Measurements from ENCODE around the gene FERD3L. TPM values are rescaled to one million over a fixed set of nuclear protein-coding genes. Genes with fewer than 3 reads are reported as not detected.

The FERD3L gene
- total RNA-seq, 4 donors from 2014 or later: not detected

DNA sequence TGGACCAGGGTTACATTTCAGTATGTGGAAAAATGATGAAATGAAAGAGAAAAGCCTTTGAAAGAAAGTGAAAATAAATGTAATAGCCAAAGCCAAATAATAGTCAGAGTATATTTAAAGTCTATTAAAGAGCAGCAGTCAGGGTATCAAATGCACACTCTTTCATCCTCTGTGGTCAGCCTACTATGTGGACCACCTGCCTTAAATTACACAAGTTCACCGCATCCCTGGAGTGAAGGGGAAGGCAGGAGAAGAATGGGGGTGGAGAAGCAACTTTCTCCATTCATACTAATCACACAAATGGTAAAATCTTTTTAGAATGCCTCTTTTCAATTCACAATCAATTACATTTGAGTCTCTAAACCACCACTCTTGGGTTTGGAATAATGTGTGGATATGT is 43.7 kb downstream of the FERD3L start:
- WGBS, 2 donors (ENCODE audit: low coverage in 1 of 2): 82 to 92% methylated on average over 1 of the region's 1 CpG
- Histone ChIP-seq H3K4me1 (peaks cover 0 to 7% (median 0%) of the 10 kb centered on the region in 3 donors), H3K27ac (no peak overlapping the region), H3K9me3 (no peaks in the 10 kb centered on the region), H3K27me3 (peaks cover 48% of the 10 kb centered on the region), H3K36me3 (no peaks in the 10 kb centered on the region), H3K4me3 (no peak overlapping the region)
- no peak for TF ChIP-seq CTCF (IDR thresholded peaks at IDR 0.05)
- TF ChIP-seq POLR2AphosphoS5 (IDR thresholded peaks at IDR 0.05): no peak
- no peak for TF ChIP-seq POLR2A (IDR thresholded peaks at IDR 0.05)
- TF ChIP-seq EP300 (IDR thresholded peaks at IDR 0.05): no peak
- no peak for ATAC-seq

- H3K36me3 ChIP-seq: no peaks in the 10 kb centered on the region
- no peaks in the 10 kb centered on the region for H3K4me1 ChIP-seq
- H3K4me3 ChIP-seq: no peak overlapping the region
- no peaks in the 10 kb centered on the region for H3K9me3 ChIP-seq
- TF ChIP-seq POLR2AphosphoS5 (IDR thresholded peaks at IDR 0.05) (no peak), POLR2A (IDR thresholded peaks at IDR 0.05) (no peak), EP300 (IDR thresholded peaks at IDR 0.05) (no peak), CTCF (IDR thresholded peaks at IDR 0.05) (no peak)
- peaks cover 33% of the 10 kb centered on the region for H3K27me3 ChIP-seq
- no peak for ATAC-seq
- H3K27ac ChIP-seq: no peak overlapping the region
- WGBS, 2 donors (ENCODE audit: low coverage in 1 of 2): 27 to 53% methylated on average over 2 of the region's 2 CpGs
Observed at GRCh38 chr7:19099924-19100323, 45.3 kb downstream of the FERD3L start.

GRCh38 chr7:19099194-19099593 is 46.0 kb downstream of the FERD3L start:
- Histone ChIP-seq H3K4me1 (no peaks in the 10 kb centered on the region), H3K4me3 (no peak overlapping the region), H3K27me3 (peaks cover 26% of the 10 kb centered on the region), H3K36me3 (no peaks in the 10 kb centered on the region), H3K27ac (no peak overlapping the region), H3K9me3 (no peaks in the 10 kb centered on the region)
- WGBS, 2 donors (ENCODE audit: low coverage in 1 of 2): 88 to 91% methylated on average over 3 of the region's 3 CpGs
- TF ChIP-seq EP300 (IDR thresholded peaks at IDR 0.05): no peak
- TF ChIP-seq POLR2A (IDR thresholded peaks at IDR 0.05): no peak
- no peak for TF ChIP-seq POLR2AphosphoS5 (IDR thresholded peaks at IDR 0.05)
- TF ChIP-seq CTCF (IDR thresholded peaks at IDR 0.05): no peak
- ATAC-seq: no peak

DNA sequence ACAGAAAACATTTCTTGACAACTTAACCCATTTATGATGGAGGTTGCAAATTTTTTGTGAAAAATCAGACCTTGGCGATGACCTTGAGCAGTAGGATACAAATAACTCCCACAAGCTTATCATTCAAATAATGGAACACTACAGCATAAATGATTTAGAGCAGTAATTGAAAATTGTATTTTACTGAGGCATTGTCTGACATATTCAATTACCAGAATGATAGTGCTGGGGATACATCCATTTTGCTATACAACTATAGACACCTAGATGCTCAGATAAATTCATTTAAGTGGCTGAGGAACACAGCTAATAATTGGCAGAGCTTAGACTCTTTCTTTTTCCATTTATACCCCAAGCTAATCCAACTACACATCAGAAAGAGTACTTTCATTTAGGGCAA is 46.7 kb downstream of the FERD3L start:
- Histone ChIP-seq H3K9me3 (no peaks in the 10 kb centered on the region), H3K4me1 (no peaks in the 10 kb centered on the region), H3K27ac (no peak overlapping the region), H3K4me3 (no peak overlapping the region), H3K36me3 (no peaks in the 10 kb centered on the region), H3K27me3 (peaks cover 24% of the 10 kb centered on the region)
- TF ChIP-seq POLR2AphosphoS5 (IDR thresholded peaks at IDR 0.05) (no peak), POLR2A (IDR thresholded peaks at IDR 0.05) (no peak), EP300 (IDR thresholded peaks at IDR 0.05) (no peak), CTCF (IDR thresholded peaks at IDR 0.05) (no peak)
- ATAC-seq: no peak
- WGBS, 2 donors (ENCODE audit: low coverage in 1 of 2): 92 to 100% methylated on average over 1 of the region's 1 CpG

DNA sequence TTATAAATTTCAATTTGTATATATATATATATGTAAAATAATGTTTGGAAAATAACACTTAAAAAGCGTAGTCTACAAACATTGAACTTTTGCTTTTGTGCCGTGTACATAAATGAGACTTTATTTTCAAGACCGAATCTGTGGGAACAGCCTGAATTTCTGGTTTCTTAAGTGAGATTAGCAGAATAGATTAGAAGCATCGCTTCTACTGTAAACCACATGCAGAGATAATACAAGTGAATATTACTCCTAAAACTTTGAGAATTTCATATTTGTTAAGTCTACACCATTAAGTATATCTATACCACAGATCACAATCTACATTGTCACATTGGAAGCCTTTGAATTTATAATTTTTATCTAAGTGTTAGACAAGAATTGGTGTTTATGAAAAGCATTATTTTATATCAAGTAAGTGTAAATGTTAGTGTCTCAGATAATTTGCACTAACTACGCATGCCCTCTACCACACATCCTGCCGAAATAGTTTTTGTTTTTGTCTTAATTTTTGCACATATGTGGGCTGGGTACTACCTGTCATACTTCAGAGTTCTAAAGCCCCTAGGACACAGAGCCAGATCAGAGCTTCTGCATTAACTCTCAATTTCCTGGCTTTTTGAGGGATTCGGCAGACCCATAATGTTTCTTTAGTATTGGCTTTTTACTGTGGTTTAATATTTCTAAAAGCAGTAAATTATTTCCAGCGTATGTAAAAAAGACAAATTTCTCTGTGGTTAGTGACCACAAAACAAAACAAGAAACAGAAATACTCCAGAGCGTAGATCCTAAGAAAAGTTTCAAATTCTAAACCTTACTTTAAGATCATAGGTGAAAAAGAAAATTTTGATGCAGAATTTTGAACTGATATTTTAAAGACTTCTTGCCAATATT is 47.8 kb downstream of the FERD3L start:
- 88 to 92% methylated on average over 8 to 9 of the region's 9 CpGs for WGBS, 2 donors (ENCODE audit: low coverage in 1 of 2)
- TF ChIP-seq EP300 (IDR thresholded peaks at IDR 0.05) (no peak), POLR2A (IDR thresholded peaks at IDR 0.05) (no peak), POLR2AphosphoS5 (IDR thresholded peaks at IDR 0.05) (no peak), CTCF (IDR thresholded peaks at IDR 0.05) (no peak)
- H3K27ac ChIP-seq: no peak overlapping the region
- H3K4me3 ChIP-seq: no peak overlapping the region
- no peaks in the 10 kb centered on the region for H3K36me3 ChIP-seq
- no peaks in the 10 kb centered on the region for H3K9me3 ChIP-seq
- peaks cover 17% of the 10 kb centered on the region for H3K27me3 ChIP-seq
- no peaks in the 10 kb centered on the region for H3K4me1 ChIP-seq
- no peak for ATAC-seq

Data from gastroesophageal sphincter (tissue), 4 donors.